K562 (cell line): ENCODE results near the gene UBE2E2. TPM values are rescaled to one million over a fixed set of nuclear protein-coding genes. Genes with fewer than 3 reads are reported as not detected.

ENCODE experiments used
- ATAC-seq: fragments of 200-7000 bp; cut with Tn5 transposase; 3 replicates; pipeline ENCODE4 v1.9.1; 2020; ENCODE audit warnings: moderate library complexity
- BruUV-seq: library from RNA; stranded (reverse); fragments of 400-500 nt; replicated peaks from 2 replicates; lab custom pipeline; 2021; lab: Mats Ljungman, UMichigan
- CTCF ChIA-PET: fragments of 300-600 bp; formaldehyde crosslinking; extraction: SDS; loops from one replicate; lab custom pipeline; 2021; ENCODE audit warnings: low intra/inter-chr PET ratio; lab: Yijun Ruan, JAX
- POLR2A ChIA-PET: fragments of 300-600, 350-650 bp; sonication (Branson Sonifier 250); formaldehyde crosslinking; extraction: SDS; loops from one replicate; lab custom pipeline; 2021; ENCODE audit warnings: antibody characterized with exemption, inconsistent platforms; lab: Yijun Ruan, JAX
- DNase-seq, 4 experiments: peaks; one replicate each; pipeline versions ENCODE4 v3.0.0 to v3.0.0-alpha.2; 2011 to 2018; ENCODE audit warnings: low spot score in 3 of 4, mixed read lengths in 3 of 4; ENCODE audit errors: extremely low read depth in 1 of 4
- FAIRE-seq: peaks from 2 replicates; lab custom pipeline; 2011; peaks lifted over from hg19 to GRCh38; lab: Jason Lieb, UNC
- H2AFZ ChIP-seq: 2 replicates; pipeline ENCODE4 v1.6.0; 2011; ENCODE audit warnings: low read depth, low read length, control low read depth, inconsistent platforms
- H3K27ac ChIP-seq: fragments of 200-600 bp; 3 replicates; pipeline ENCODE4 v1.8.0; 2011; ENCODE audit warnings: low read depth, mild to moderate bottlenecking, control low read depth, inconsistent platforms, low read length, moderate library complexity, mixed read lengths; ENCODE audit errors: extremely low read depth
- H3K27me3 ChIP-seq, 2 experiments: fragments of 300-600 bp in 1 of 2; 2 replicates in 1 of 2; 3 replicates in 1 of 2; pipeline versions ENCODE4 v1.6.0 to v1.8.0; 2011; ENCODE audit warnings: inconsistent platforms in 2 of 2, low read length in 2 of 2, mild to moderate bottlenecking in 1 of 2, mixed read lengths in 1 of 2, moderate library complexity in 1 of 2; ENCODE audit not compliant: control insufficient read depth in 2 of 2, insufficient read depth in 2 of 2
- H3K36me3 ChIP-seq: fragments of 300-600 bp; 3 replicates; pipeline ENCODE4 v1.8.0; 2011; ENCODE audit warnings: mild to moderate bottlenecking, low read length, inconsistent platforms; ENCODE audit not compliant: control insufficient read depth, insufficient read depth
- H3K4me1 ChIP-seq, 2 experiments: fragments of 200-600 bp in 1 of 2; replicated peaks in 1 of 2; 2 replicates in 1 of 2; 3 replicates in 1 of 2; pipeline versions ENCODE4 v1.5.1 to v1.8.0; 2011; ENCODE audit warnings: inconsistent platforms in 2 of 2, low read length in 2 of 2, mild to moderate bottlenecking in 1 of 2, mixed read lengths in 1 of 2, moderate library complexity in 1 of 2; ENCODE audit not compliant: control insufficient read depth in 2 of 2, insufficient read depth in 2 of 2
- H3K4me2 ChIP-seq: 2 replicates; pipeline ENCODE4 v1.6.1; 2011; ENCODE audit warnings: low read length, control low read depth, inconsistent platforms, mixed read lengths; ENCODE audit not compliant: insufficient read depth
- H3K4me3 ChIP-seq: fragments of 200-600 bp; sonication (generic), shearing (Covaris generic); 2 replicates; pipeline ENCODE4 v1.5.1; 2016; ENCODE audit warnings: control low read depth, inconsistent platforms
- H3K79me2 ChIP-seq: fragments of 200-600 bp; 3 replicates; pipeline ENCODE4 v1.8.0; 2011; ENCODE audit warnings: low read length, inconsistent platforms; ENCODE audit not compliant: control insufficient read depth, insufficient read depth
- H3K9ac ChIP-seq, 2 experiments: 2 replicates each; pipeline versions ENCODE4 v1.6.0 to v1.6.1; 2011; ENCODE audit warnings: low read depth in 2 of 2, low read length in 2 of 2, control low read depth in 1 of 2, inconsistent platforms in 1 of 2, mild to moderate bottlenecking in 1 of 2, mixed read lengths in 1 of 2; ENCODE audit not compliant: insufficient read depth in 1 of 2
- H3K9me1 ChIP-seq: one replicate; pipeline ENCODE4 v1.6.0; 2011; ENCODE audit warnings: inconsistent platforms, mild to moderate bottlenecking, low read length, moderate library complexity; ENCODE audit not compliant: control insufficient read depth, insufficient read depth
- H3K9me3 ChIP-seq: replicated peaks from 2 replicates; pipeline ENCODE4 v1.5.1; 2011; ENCODE audit warnings: low read depth, low read length, inconsistent platforms; ENCODE audit not compliant: control insufficient read depth, insufficient read depth
- H4K20me1 ChIP-seq: replicated peaks from 2 replicates; pipeline ENCODE4 v1.6.1; 2011; ENCODE audit warnings: low read length, inconsistent platforms, mixed read lengths; ENCODE audit not compliant: control insufficient read depth, insufficient read depth
- ELF1 ChIP-seq: fragments of 200-800 bp; sonication (Bioruptor generic); IDR thresholded peaks from 2 replicates; pipeline ENCODE4 v1.6.1; 2016; ENCODE audit warnings: missing genetic modification characterization, missing compliant biosample characterization
- HMG20A ChIP-seq: fragments of 450-650 bp; formaldehyde crosslinking; conservative IDR thresholded peaks from 2 replicates; pipeline ENCODE4 v1.4.0; 2020; ENCODE audit warnings: mild to moderate bottlenecking, mixed read lengths
- HMG20B ChIP-seq: fragments of 250-450 bp; sonication (Bioruptor Pico); IDR thresholded peaks from 2 replicates; pipeline ENCODE4 v1.5.0; 2021; ENCODE audit warnings: mild to moderate bottlenecking
- HNRNPL ChIP-seq: fragments of 200-400 bp; formaldehyde crosslinking; IDR thresholded peaks from 2 replicates; pipeline ENCODE4 v1.6.1; 2017; ENCODE audit warnings: low read depth, mild to moderate bottlenecking, low read length
- ILK ChIP-seq: fragments of 450-650 bp; IDR thresholded peaks from 2 replicates; pipeline ENCODE4 v1.6.1; 2016; ENCODE audit warnings: missing genetic modification characterization, low read depth, mild to moderate bottlenecking, missing compliant biosample characterization, moderate library complexity, borderline replicate concordance
- NCOA6 ChIP-seq: fragments of 450-650 bp; IDR thresholded peaks from 2 replicates; pipeline ENCODE4 v1.6.1; 2017; ENCODE audit warnings: mild to moderate bottlenecking
- NEUROD1 ChIP-seq: fragments of 150-350 bp; IDR thresholded peaks from 2 replicates; pipeline ENCODE4 v1.6.1; 2014; ENCODE audit warnings: borderline replicate concordance, low read length, low read depth; ENCODE audit not compliant: partially characterized antibody
- NFIC ChIP-seq: fragments of 450-650 bp; IDR thresholded peaks from 2 replicates; pipeline ENCODE4 v1.6.1; 2017; ENCODE audit warnings: mild to moderate bottlenecking, inconsistent platforms
- OTX1 ChIP-seq: fragments of 450-650 bp; formaldehyde crosslinking; IDR thresholded peaks from 2 replicates; pipeline ENCODE4 v1.4.0; 2022; ENCODE audit warnings: mild to moderate bottlenecking
- SMARCA5 ChIP-seq: fragments of 450-650 bp; IDR thresholded peaks from 2 replicates; pipeline ENCODE4 v1.6.1; 2016
- TAL1 ChIP-seq: fragments of 450-650 bp; IDR thresholded peaks from 2 replicates; pipeline ENCODE4 v1.6.1; 2016; ENCODE audit warnings: mild to moderate bottlenecking
- ZBTB7A ChIP-seq: IDR thresholded peaks from 2 replicates; pipeline ENCODE4 v1.6.1; 2011; ENCODE audit warnings: low read depth, mild to moderate bottlenecking, low read length, moderate library complexity, borderline replicate concordance; ENCODE audit not compliant: control insufficient read depth
- ZNF146 ChIP-seq: IDR thresholded peaks from one replicate; pipeline ENCODE4 v1.6.1; 2018; ENCODE audit warnings: missing compliant biosample characterization; ENCODE audit not compliant: unreplicated experiment
- ZNF175 ChIP-seq: fragments of 200-800 bp; sonication (Bioruptor generic); IDR thresholded peaks from 2 replicates; pipeline ENCODE4 v1.6.1; 2016; ENCODE audit warnings: low read depth, mild to moderate bottlenecking, missing genetic modification characterization, missing compliant biosample characterization
- ZNF347 ChIP-seq: fragments of 450-650 bp; formaldehyde crosslinking; IDR thresholded peaks from 2 replicates; pipeline ENCODE4 v1.4.0; 2020; ENCODE audit warnings: low read depth, mild to moderate bottlenecking, moderate library complexity
- WGBS: fragments of 100-300 bp; shearing (Covaris generic); methylation state at CpG from one replicate; pipeline ENCODE4 v1.1.6; 2016; ENCODE audit warnings: low coverage, mixed read lengths; ENCODE audit not compliant: insufficient coverage; ENCODE audit errors: missing lambda C conversion rate; 5-methylcytosine and 5-hydroxymethylcytosine counted together
- in situ Hi-C: fragments of 300-500 bp; cut with MboI; formaldehyde crosslinking; loops from 4 replicates; pipeline ENCODE4 v1.15.0; 2018; ENCODE audit warnings: inconsistent platforms, mixed read lengths
- intact Hi-C: fragments of 100-400 bp; cut with micrococcal nuclease; formaldehyde crosslinking; loops from 2 replicates; pipeline ENCODE4 v1.14.2; 2022
- polyA plus RNA-seq, 8 experiments: library from polyadenylated mRNA; depleted of rRNA in 4 of 8; stranded (reverse) in 5 of 8; unstranded in 3 of 8; fragments of >200 nt; fragmentation: Nextera tagmentation in 2 of 8; fragmentation: Illumina TruSeq in 1 of 8; extraction: Ambion mirVana in 2 of 8; extraction: Trizol in 1 of 8; gene quantifications; 2 replicates each; pipeline versions ENCODE4 v1.2.1 to v1.2.3, GENCODE V29; 2011 to 2014; ENCODE audit warnings: inconsistent platforms in 1 of 8, missing spikeins in 1 of 8
- total RNA-seq, 7 experiments: library from RNA; depleted of rRNA in 6 of 7; stranded (reverse); fragments of >200 nt in 6 of 7; fragmentation: Illumina TruSeq in 2 of 7; extraction: Trizol in 2 of 7; gene quantifications; 2 replicates each; pipeline versions ENCODE4 v1.2.1 to v1.2.3, GENCODE V29; 2011 to 2021; ENCODE audit warnings: low replicate concordance in 1 of 7
- TF ChIP-seq, protein P1 (sequence below): fragments of 250-450 bp; sonication (Bioruptor Pico); IDR thresholded peaks from 2 replicates; pipeline ENCODE4 v1.5.0; 2020; ENCODE audit warnings: mild to moderate bottlenecking
- TF ChIP-seq, protein P2 (sequence below): sonication (generic); formaldehyde crosslinking; IDR thresholded peaks from 2 replicates; pipeline ENCODE4 v1.8.1; 2023; ENCODE audit warnings: mild to moderate bottlenecking, missing genetic modification reagents, moderate library complexity

The UBE2E2 gene
- total and polyA plus RNA-seq, 9 of the 15 experiments (the other 6 are each of a cell fraction or from before 2014, with no cell fraction given): 0.22 to 5.1 (median 1.9) TPM

DNA sequence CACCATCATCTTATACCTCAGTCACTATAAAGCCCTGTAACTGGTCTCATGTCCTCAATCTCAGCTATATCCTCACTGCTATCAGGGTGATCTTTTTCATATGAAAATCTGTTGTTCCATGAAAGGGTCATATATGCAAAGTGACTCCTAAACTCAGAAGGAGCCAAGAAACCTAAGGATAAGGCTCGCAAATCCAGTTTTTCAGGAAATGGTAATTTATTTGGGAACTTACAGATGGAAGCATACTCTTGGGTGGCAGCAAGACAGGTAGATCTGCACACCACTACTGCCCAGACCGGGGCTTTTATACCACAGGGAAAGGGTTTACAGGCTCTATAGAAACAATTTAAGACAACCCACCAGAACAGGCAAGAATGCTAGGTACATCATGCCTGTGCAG is 272.3 kb downstream of the UBE2E2 start:
- intact Hi-C loops (no loop called here), in situ Hi-C loops (no loop called here)
- Histone ChIP-seq H3K4me1 (no peaks in the 10 kb centered on the region), H3K4me3 (no peak overlapping the region), H3K27ac (no peak overlapping the region), H3K79me2 (no peaks in the 10 kb centered on the region), H3K27me3 (no peaks in the 10 kb centered on the region), H2AFZ (no peak overlapping the region), H3K9ac (no peak overlapping the region), H3K4me2 (no peak overlapping the region), H4K20me1 (no peaks in the 10 kb centered on the region), H3K9me1 (no peaks in the 10 kb centered on the region), H3K36me3 (no peaks in the 10 kb centered on the region), H3K9me3 (no peaks in the 10 kb centered on the region)
- BruUV-seq: no TSS peak
- TF ChIP-seq HMG20B (no peak), NCOA6 (no peak), NEUROD1 (no peak), ZBTB7A (no peak), ZNF146 (CRISPR knock-in tag) (no peak), ZNF347 (CRISPR knock-in tag) (no peak)
- DNase-seq (no peak), FAIRE-seq (no peak), ATAC-seq (no peak)
- POLR2A ChIA-PET: no interaction called here
- 0% methylated on average over 2 of the region's 2 CpGs for WGBS
- CTCF ChIA-PET: no interaction called here

- intact Hi-C loops: no loop called here
Observed at GRCh38 chr3:23479026-23479425, 275.9 kb downstream of the UBE2E2 start.

More at GRCh38 chr3:23479026-23479425, 275.9 kb downstream of the UBE2E2 start:
- Histone ChIP-seq H3K4me2 (no peak overlapping the region), H2AFZ (no peak overlapping the region), H3K79me2 (no peaks in the 10 kb centered on the region), H3K9me1 (no peaks in the 10 kb centered on the region), H3K4me3 (no peak overlapping the region), H3K27me3 (no peaks in the 10 kb centered on the region), H4K20me1 (no peaks in the 10 kb centered on the region), H3K27ac (no peak overlapping the region), H3K9ac (no peak overlapping the region), H3K9me3 (no peaks in the 10 kb centered on the region), H3K36me3 (no peaks in the 10 kb centered on the region), H3K4me1 (no peaks in the 10 kb centered on the region)
- TF ChIP-seq, protein P1, sequence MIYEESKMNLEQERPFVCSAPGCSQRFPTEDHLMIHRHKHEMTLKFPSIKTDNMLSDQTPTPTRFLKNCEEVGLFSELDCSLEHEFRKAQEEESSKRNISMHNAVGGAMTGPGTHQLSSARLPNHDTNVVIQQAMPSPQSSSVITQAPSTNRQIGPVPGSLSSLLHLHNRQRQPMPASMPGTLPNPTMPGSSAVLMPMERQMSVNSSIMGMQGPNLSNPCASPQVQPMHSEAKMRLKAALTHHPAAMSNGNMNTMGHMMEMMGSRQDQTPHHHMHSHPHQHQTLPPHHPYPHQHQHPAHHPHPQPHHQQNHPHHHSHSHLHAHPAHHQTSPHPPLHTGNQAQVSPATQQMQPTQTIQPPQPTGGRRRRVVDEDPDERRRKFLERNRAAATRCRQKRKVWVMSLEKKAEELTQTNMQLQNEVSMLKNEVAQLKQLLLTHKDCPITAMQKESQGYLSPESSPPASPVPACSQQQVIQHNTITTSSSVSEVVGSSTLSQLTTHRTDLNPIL: no peak
- TF ChIP-seq ELF1 (no peak), TAL1 (no peak), HNRNPL (no peak), SMARCA5 (no peak), ILK (tag) (no peak), ZNF175 (CRISPR knock-in tag) (no peak), OTX1 (no peak), HMG20A (no peak), NFIC (no peak)
- TF ChIP-seq, protein P2, sequence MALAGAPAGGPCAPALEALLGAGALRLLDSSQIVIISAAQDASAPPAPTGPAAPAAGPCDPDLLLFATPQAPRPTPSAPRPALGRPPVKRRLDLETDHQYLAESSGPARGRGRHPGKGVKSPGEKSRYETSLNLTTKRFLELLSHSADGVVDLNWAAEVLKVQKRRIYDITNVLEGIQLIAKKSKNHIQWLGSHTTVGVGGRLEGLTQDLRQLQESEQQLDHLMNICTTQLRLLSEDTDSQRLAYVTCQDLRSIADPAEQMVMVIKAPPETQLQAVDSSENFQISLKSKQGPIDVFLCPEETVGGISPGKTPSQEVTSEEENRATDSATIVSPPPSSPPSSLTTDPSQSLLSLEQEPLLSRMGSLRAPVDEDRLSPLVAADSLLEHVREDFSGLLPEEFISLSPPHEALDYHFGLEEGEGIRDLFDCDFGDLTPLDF (CRISPR knock-in tag): no peak
- CTCF ChIA-PET: no interaction called here
- no peak for ATAC-seq
- in situ Hi-C loops: no loop called here
- no peak for FAIRE-seq
- BruUV-seq: no TSS peak
- POLR2A ChIA-PET: interaction anchor here (1.0 kb wide), 1 partner anchor 10 kb away, joined by 5 read pairs; no protein-coding TSS in a partner anchor
- WGBS: 0% methylated on average over 3 of the region's 3 CpGs
- no peak for DNase-seq
